Measurements from ENCODE around the gene PIEZO1. TPM values are rescaled to one million over a fixed set of nuclear protein-coding genes. Genes with fewer than 3 reads are reported as not detected.

PIEZO1 gene
- total and polyA plus RNA-seq, 9 of the 15 experiments (the other 6 are each of a cell fraction or from before 2014, with no cell fraction given), result 3.6 to 432 (median 131) TPM

DNA sequence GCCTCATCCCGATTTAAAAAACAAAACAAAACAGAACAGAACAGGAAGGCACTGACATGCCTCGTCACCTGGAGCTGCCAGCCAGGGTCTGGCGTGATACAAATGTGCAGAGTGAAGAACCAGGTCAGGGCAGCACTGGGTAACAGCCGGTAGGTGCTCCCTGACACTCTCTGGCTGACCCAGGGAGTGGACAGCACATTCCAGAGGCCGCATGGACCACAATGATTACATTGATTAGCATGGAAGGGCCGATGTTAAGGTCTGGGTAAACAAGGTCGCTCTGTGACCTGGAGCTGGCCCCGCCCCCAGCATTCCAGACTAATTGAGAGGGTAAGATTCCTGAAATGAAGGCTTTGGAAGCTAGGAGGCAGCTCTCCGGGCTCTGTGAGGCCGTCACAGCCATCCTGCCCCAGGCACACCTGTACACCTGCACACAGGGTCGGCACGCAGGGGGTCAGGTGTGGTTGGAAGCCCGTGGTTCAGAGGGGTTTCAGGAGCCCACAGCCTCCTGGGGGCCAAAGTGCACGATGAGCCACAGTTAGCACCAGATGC lies 21.4 kb downstream of the PIEZO1 start (continued):
- TF ChIP-seq, protein P1, sequence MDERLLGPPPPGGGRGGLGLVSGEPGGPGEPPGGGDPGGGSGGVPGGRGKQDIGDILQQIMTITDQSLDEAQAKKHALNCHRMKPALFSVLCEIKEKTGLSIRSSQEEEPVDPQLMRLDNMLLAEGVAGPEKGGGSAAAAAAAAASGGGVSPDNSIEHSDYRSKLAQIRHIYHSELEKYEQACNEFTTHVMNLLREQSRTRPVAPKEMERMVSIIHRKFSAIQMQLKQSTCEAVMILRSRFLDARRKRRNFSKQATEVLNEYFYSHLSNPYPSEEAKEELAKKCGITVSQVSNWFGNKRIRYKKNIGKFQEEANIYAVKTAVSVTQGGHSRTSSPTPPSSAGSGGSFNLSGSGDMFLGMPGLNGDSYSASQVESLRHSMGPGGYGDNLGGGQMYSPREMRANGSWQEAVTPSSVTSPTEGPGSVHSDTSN (CRISPR knock-in tag; IDR thresholded peaks at IDR 0.05; ENCODE audit: low read depth), result no peak
- TF ChIP-seq, protein P1 (tag; conservative IDR thresholded peaks at IDR 0.05; ENCODE audit: low read depth), result no peak
- no peak for TF ChIP-seq KDM5B (IDR thresholded peaks at IDR 0.05; ENCODE audit: insufficient replicate concordance, low read depth, low read length)
- TF ChIP-seq SAFB (IDR thresholded peaks at IDR 0.05; ENCODE audit: borderline replicate concordance, low read depth, low read length), result no peak
- TF ChIP-seq POLR2AphosphoS2 (IDR thresholded peaks at IDR 0.05; ENCODE audit: low read length), result no peak; the same call in 1 of the 2 replicates
- TF ChIP-seq, protein P2, sequence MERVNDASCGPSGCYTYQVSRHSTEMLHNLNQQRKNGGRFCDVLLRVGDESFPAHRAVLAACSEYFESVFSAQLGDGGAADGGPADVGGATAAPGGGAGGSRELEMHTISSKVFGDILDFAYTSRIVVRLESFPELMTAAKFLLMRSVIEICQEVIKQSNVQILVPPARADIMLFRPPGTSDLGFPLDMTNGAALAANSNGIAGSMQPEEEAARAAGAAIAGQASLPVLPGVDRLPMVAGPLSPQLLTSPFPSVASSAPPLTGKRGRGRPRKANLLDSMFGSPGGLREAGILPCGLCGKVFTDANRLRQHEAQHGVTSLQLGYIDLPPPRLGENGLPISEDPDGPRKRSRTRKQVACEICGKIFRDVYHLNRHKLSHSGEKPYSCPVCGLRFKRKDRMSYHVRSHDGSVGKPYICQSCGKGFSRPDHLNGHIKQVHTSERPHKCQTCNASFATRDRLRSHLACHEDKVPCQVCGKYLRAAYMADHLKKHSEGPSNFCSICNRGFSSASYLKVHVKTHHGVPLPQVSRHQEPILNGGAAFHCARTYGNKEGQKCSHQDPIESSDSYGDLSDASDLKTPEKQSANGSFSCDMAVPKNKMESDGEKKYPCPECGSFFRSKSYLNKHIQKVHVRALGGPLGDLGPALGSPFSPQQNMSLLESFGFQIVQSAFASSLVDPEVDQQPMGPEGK (CRISPR knock-in tag; IDR thresholded peaks at IDR 0.05; ENCODE audit: borderline replicate concordance), result no peak
- no peak for TF ChIP-seq HNRNPH1 (optimal IDR thresholded peaks at IDR 0.05; ENCODE audit: low read depth, low read length)
- TF ChIP-seq PYGO2 (tag; IDR thresholded peaks at IDR 0.05), result no peak
- TF ChIP-seq ZNF347 (CRISPR knock-in tag; IDR thresholded peaks at IDR 0.05; ENCODE audit: low read depth), result no peak
- TF ChIP-seq, protein P3, sequence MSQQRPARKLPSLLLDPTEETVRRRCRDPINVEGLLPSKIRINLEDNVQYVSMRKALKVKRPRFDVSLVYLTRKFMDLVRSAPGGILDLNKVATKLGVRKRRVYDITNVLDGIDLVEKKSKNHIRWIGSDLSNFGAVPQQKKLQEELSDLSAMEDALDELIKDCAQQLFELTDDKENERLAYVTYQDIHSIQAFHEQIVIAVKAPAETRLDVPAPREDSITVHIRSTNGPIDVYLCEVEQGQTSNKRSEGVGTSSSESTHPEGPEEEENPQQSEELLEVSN (IDR thresholded peaks at IDR 0.05; ENCODE audit: borderline replicate concordance in 1 of 2, extremely low read depth in 1 of 2, insufficient read depth in 1 of 2, insufficient read length in 1 of 2, low read depth in 1 of 2, low read length in 1 of 2, poor library complexity in 1 of 2, severe bottlenecking in 1 of 2), result no peak
- no peak for TF ChIP-seq SNIP1 (IDR thresholded peaks at IDR 0.05; ENCODE audit: low read depth)
- TF ChIP-seq, protein P4, sequence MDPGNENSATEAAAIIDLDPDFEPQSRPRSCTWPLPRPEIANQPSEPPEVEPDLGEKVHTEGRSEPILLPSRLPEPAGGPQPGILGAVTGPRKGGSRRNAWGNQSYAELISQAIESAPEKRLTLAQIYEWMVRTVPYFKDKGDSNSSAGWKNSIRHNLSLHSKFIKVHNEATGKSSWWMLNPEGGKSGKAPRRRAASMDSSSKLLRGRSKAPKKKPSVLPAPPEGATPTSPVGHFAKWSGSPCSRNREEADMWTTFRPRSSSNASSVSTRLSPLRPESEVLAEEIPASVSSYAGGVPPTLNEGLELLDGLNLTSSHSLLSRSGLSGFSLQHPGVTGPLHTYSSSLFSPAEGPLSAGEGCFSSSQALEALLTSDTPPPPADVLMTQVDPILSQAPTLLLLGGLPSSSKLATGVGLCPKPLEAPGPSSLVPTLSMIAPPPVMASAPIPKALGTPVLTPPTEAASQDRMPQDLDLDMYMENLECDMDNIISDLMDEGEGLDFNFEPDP (CRISPR knock-in tag; IDR thresholded peaks at IDR 0.05), result no peak
- no peak for TF ChIP-seq CREB1 (IDR thresholded peaks at IDR 0.05)
- TF ChIP-seq CREB1 (CRISPR knock-in tag; IDR thresholded peaks at IDR 0.05), result no peak
- no peak for TF ChIP-seq RBBP5 (IDR thresholded peaks at IDR 0.05; ENCODE audit: borderline replicate concordance, insufficient read depth, low read length, poor library complexity, severe bottlenecking)
- no peak for TF ChIP-seq ZNF766 (CRISPR knock-in tag; conservative IDR thresholded peaks at IDR 0.05)
- TF ChIP-seq, protein P5, sequence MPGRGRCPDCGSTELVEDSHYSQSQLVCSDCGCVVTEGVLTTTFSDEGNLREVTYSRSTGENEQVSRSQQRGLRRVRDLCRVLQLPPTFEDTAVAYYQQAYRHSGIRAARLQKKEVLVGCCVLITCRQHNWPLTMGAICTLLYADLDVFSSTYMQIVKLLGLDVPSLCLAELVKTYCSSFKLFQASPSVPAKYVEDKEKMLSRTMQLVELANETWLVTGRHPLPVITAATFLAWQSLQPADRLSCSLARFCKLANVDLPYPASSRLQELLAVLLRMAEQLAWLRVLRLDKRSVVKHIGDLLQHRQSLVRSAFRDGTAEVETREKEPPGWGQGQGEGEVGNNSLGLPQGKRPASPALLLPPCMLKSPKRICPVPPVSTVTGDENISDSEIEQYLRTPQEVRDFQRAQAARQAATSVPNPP (IDR thresholded peaks at IDR 0.05; ENCODE audit: borderline replicate concordance, insufficient read depth, insufficient read length), result no peak
- no peak for TF ChIP-seq DACH1 (IDR thresholded peaks at IDR 0.05; ENCODE audit: partially characterized antibody)
- TF ChIP-seq ILK (tag; IDR thresholded peaks at IDR 0.05; ENCODE audit: borderline replicate concordance, low read depth), result no peak
